Putamen (tissue), 1 donor: ENCODE measurements around the gene DNAJC15.
A peak's percentile ranks its signal among the peaks of the same experiment; 100 is the strongest.

Experiments
- DNase-seq: peaks from one replicate; pipeline ENCODE4 v3.0.0-alpha.2; 2016; ENCODE audit warnings: low spot score

DNAJC15 gene

GRCh38 chr13:43127103-43127798, 103.9 kb downstream of the DNAJC15 start:
- DNase-seq = no peak

DNA sequence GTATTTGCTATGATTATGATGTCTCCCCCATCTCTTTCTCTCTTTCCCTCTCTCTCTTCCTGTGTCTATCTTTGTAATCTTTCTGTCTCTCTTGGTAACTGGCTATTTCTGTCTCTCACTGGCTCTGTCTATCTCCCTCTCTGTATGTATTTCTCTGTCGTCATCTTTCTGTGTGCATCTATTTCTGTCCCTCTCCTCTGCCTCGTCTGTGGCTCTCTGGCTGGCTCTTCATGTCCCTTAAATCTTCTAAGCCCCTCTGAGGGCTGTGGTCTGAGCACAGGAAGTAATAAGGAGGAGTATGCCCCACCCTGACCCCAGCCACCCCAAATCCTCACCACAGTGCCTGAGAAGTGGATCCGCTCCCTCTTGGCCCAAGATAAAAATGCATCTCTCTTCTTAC, 104.4 kb downstream of the DNAJC15 start:
- no peak for DNase-seq

GRCh38 chr13:43128504-43128961, 105.1 kb downstream of the DNAJC15 start:
- DNase-seq = no peak

- DNase-seq = no peak
Measured at GRCh38 chr13:43129066-43129465, 105.7 kb downstream of the DNAJC15 start.

DNA sequence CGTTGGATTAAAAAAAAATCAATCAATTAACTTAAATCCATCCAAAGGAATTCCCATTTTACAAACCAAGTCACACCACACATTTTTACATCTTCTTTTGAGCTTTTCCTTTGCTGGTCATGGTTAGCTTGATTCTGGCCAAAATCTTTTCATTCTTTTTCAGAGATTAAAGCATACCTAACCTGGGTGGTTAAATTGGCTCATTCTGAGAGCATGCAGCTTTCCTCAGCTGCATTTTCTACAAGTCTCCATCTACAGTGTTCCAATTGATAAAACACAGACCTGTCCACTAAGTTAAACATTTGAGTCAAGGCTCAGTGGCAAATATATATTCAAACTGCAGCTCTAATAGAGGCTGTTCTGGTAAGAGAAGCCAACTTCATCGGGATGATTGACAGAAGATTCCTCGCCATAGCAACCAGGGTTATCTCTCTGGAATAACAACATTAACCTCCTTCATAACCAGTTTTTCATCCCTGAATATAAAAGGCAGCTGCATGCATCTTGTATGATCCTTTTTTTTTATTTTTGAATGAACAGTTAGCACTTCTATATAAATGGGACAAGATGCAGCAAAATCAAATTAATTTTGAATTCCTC, 106.2 kb downstream of the DNAJC15 start:
- DNase-seq = peak; percentile 57

DNA sequence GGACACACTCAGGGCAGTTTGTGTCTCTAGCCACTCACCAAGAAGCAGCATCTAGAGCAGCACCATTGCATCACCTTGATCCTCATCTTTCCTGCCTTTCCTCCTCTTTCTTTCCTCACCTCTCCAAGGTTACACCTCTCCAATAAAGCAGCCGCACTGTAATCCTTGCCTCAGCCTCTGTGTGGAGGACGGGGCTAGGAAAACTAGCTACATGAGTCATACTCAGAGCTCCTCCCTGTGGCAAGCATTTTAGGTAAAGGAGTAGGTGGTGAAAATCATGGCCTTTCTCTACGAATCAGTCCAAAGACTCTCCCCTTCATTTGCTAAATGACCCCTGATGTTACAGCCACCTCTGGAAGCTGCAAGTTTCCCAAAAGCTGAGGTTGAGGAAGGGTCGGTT, 108.9 kb downstream of the DNAJC15 start:
- peak; percentile 47 for DNase-seq

DNA sequence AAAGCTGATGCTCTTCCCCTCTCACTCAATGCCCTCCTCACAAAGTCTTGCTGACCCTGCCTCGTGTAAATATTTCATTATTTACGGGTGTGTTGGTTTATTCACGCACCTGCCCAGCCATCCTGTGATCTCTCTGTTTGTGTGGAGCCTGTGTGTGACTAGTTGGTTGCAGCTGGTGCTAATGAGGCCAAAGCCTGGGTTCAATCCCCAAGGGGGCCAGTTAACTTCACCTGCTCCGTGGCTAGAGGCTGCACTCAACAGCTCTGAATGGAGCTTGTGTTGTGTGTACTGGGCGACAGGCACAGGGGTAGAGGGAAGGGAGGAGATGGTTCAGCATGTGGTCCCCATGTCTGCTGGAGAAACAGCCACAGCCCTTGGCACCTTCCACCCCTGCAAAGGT, 109.5 kb downstream of the DNAJC15 start:
- DNase-seq = no peak

DNA sequence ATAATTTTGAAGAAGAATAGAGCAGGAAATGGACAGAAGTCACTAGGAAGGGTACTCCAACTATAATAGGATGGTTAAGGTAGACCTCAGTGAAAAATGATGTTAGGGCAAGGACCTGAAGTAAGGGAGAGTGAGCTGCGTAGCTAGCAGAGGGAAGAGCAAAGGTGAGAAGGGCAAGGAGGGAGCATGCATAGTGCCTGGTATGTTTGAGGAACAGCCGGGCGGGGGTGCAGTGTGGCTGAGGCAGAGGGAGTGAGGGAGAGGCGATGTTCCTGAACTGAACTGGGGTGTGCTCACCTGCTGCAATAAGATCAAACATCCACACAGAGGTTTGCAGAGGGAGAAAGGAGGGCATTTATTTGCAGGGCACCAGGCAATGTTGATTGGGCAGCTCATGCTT, 110.4 kb downstream of the DNAJC15 start:
- DNase-seq = no peak

DNA sequence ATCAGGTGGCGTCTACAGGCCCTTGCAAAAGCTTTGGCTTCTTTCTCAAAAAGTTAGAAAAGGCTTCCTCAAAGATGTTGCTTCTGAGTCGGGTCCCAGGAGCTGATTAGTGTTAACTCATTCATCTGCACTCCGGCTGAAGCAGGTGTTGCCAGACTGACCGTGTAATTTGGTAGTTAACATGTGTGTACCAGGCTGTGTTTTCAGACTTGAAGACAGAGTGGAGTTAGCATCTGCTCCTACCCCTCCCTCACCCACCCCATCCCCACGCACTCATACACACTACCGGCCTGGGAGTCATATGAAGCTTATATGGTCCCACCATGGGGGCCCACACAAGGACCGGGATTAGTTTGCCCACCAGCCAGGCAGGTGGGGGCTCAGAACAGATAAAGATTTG, 111.5 kb downstream of the DNAJC15 start:
- DNase-seq = no peak

DNA sequence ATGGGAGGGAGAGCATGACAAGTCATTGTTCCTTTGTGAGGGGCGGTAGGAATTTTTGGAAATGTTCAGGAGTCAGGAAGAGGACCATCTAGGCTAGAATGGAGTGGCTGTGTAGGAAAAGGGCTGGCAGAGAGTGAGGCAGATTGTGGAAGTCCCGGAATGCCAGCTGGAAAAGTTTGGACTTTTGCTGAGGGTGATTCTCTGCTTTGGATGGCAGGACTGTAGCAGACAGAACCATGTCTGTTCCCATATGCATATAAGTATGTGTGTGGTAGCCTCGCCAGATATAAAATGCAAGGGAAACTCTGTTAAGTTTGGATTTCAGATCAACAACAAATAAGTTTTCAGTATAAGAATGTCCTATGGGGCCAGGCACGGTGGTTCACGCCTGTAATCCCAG, 112.1 kb downstream of the DNAJC15 start:
- no peak for DNase-seq

DNA sequence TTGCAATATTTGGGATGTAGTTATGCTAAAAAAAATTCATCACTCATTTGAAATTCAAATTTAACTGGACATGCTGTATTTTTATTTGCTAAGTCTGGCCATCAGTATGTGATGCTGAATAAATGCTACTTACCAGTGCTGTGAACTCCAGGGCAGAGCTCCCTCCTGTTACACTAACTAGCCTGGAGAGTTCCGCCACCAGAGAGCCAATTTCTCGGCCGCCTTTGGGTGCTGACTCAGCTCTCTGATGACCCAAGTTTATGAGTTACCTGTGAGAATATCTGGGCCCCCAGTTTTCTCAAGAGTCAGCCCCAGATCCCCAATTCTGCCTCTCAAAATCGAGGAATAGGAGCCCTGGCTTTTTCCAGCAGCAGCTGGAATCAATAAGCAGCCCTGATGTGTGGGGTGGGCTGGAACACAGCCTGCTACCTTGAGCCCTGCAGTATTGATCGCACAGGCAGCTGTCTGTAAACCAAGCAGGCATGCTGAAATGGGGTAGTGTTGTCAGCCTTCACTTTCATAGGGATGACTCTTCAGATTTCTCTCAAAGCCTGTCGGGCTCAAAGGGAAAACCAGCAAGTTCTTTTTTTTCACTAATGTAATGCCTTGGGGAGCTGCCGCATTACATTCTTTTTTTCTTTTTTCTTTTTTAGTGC, 113.7 kb downstream of the DNAJC15 start:
- no peak for DNase-seq

GRCh38 chr13:43139211-43139610, 115.8 kb downstream of the DNAJC15 start:
- no peak for DNase-seq

GRCh38 chr13:43139921-43140320, 116.5 kb downstream of the DNAJC15 start:
- DNase-seq = no peak

DNA sequence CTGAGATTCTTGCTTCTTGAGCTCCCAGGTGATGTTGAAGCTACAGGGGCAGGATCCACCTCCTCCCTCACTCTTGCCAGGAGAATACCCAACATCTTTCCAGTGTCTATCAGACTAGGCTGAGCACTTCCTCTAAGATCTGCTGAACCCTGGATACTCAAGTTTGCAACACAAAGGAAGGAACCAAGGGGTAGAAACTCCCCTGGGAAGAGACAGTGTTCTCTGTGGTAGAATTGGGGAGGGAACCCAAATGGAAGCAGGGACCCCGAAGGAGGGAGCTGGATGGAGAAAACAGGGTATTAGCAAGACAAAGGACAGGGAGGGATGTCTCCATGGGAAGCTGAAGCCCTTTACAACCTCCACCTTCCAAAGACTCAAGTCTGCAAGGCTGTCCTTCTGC, 117.6 kb downstream of the DNAJC15 start:
- no peak for DNase-seq

DNA sequence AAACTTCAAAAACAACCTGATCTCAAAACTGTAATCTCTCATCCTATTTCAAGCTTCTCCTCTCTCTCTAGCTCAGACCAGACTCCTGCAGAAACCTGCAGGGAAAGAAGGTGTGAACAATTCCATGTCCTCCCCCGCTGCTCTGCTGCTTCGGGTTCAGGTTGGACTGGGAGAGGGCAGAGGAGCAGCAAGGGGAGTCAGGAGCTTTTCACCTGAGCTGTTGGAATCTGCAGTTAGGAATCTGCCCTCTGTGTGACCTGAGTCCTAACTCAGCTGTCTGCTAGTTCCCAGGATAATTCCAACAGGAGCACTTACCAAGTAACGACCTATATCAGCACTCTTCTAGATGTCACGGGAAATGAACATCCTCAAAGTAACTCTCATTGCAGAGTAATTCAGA, 118.3 kb downstream of the DNAJC15 start:
- DNase-seq = no peak

DNA sequence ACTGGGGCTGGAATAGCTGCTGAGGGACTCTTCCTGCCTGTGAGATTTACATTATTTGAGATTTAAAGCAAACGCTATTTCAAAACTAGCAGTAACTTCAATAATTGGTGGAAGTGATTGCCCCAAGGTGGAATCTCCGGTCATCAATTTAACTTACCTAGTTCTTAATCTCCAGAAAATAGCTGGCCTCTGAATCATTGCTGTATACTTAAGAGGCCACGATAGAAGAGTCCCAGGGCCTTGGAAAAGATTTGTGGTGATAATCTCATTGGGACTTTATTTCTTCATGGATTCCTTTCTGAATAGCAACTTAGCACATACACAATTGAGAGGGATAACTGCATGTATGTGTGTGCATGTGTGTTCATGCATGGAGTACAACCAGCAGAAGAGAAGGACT, 120.2 kb downstream of the DNAJC15 start:
- no peak for DNase-seq

- no peak for DNase-seq
Measured at GRCh38 chr13:43145534-43146196, 122.3 kb downstream of the DNAJC15 start.

DNA sequence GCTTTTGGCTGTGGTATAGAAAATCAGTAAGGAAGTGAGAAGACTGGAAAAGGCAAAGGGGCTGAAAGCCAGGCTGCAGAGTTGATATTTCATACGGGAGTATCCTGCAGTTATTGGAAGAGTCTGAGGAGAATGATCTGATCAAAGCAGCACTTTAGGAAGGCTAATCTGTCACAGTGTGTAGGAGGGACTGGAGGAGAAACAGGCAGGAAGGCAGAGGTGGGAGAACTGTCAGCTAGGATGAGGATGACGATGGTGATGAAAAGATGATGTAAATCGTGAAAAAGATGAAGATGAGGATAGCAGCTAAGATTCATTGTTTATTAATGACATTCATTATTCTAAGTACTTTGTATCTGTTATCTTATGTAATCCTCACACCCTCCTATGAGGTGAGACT, 123.0 kb downstream of the DNAJC15 start:
- peak; percentile 55 for DNase-seq

DNA sequence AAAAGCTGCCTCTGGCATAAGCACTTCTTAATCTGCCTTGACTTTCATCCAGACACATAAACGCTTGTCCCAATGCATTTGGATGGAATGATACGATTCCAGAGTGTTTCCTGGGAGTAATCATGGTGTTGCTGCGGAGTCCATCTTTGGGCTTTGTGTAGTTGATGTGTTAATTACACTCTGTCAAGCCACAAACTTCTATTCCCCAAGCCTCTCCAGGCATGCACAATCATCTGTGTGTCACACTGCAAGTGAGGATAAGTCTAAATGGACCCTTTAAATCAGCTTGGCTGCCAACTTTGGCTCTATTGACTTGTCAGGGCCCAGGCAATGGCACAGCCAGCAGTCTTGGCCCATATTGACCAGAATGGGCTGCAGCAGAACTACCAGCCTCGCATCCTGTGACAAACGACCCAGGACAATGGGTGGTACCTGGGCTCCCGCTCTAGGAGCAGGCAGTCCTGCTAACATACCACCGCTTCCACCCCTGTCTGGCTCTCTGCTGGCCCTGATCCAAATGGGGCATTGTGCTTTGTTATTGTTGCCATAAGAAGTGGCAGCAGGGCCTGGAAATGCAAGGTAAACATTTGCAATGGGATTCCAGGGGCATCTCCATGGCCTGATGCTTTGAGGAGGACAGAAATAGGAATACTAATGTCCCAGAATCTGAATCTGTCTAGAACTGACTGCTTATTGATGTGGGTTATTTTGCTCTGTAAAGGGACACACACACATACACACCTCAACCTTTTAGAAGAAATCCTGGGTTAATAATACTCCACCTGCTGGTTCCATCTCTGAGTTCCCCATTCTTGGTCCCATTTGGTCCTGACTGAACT, 127.2 kb downstream of the DNAJC15 start:
- DNase-seq = no peak

GRCh38 chr13:43153436-43154090, 130.2 kb downstream of the DNAJC15 start:
- no peak for DNase-seq

DNA sequence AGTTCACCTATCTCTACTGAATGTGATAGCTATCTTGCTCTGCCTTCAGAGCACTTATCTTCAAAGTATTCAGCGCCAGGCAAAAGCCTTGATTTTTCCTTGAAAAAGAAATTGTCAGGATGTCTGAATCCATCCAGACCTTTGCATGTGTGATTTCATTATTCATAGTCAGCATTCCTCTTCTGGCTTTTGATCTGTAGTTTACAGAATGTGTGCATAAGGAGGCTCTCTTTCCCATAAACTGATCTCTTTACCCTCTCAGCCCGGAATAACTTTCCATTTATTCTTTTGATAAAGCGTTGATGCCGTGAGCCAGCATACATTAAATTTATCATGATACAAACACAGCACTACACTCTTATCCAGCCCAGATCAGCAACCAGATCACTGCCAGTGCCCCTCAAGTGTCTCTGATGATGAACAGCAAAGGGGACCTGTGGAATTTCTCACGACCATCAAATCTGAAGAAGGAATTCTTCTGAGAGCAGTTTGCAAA, 130.8 kb downstream of the DNAJC15 start:
- DNase-seq = no peak
